OCI-LY7 (cell line): ENCODE results near the gene GATAD1. TPM values are rescaled to one million over a fixed set of nuclear protein-coding genes. Genes with fewer than 3 reads are reported as not detected.

Experiments used
- BruUV-seq: library from RNA; stranded (reverse); fragments of 400-500 nt; replicated peaks from 2 replicates; lab custom pipeline; 2021; lab: Mats Ljungman, UMichigan
- CTCF ChIA-PET: fragments of 300-600 bp; sonication (Branson Sonifier 250); formaldehyde crosslinking; loops from one replicate; lab custom pipeline; 2022; ENCODE audit warnings: antibody characterized with exemption; ENCODE audit not compliant: unreplicated experiment; lab: Charles Lee
- POLR2A ChIA-PET: fragments of 300-600 bp; sonication (Branson Sonifier 250); formaldehyde crosslinking; loops from one replicate; lab custom pipeline; 2022; ENCODE audit warnings: antibody characterized with exemption; lab: Charles Lee
- DNase-seq: peaks from one replicate; pipeline ENCODE4 v3.0.0-alpha.2; 2015; ENCODE audit warnings: low spot score
- H2AFZ ChIP-seq: fragments of 200-600 bp; sonication (generic), shearing (Covaris generic); 2 replicates; pipeline ENCODE4 v1.6.1; 2014; ENCODE audit warnings: mild to moderate bottlenecking, antibody characterized with exemption, low read length, moderate library complexity
- H3K27ac ChIP-seq: fragments of 200-600 bp; sonication (generic); 2 replicates; pipeline ENCODE4 v1.5.1; 2014; ENCODE audit warnings: mixed run types, low read depth, mild to moderate bottlenecking, moderate library complexity, low read length, inconsistent platforms; ENCODE audit not compliant: poor library complexity, severe bottlenecking
- H3K36me3 ChIP-seq: fragments of 200-600 bp; sonication (generic); 2 replicates; pipeline ENCODE4 v1.6.1; 2014; ENCODE audit warnings: mild to moderate bottlenecking, antibody characterized with exemption, low read length, moderate library complexity, mixed read lengths; ENCODE audit not compliant: insufficient read depth
- H3K4me1 ChIP-seq: fragments of 200-600 bp; sonication (generic); 2 replicates; pipeline ENCODE4 v1.5.1; 2014; ENCODE audit warnings: mild to moderate bottlenecking, low read length; ENCODE audit not compliant: insufficient read depth, poor library complexity, severe bottlenecking
- H3K4me2 ChIP-seq: fragments of 200-600 bp; sonication (generic); 2 replicates; pipeline ENCODE4 v1.6.1; 2014; ENCODE audit warnings: mild to moderate bottlenecking, low read length
- H3K4me3 ChIP-seq: fragments of 200-600 bp; sonication (generic); 2 replicates; pipeline ENCODE4 v1.5.1; 2014; ENCODE audit warnings: mild to moderate bottlenecking, low read depth, low read length; ENCODE audit not compliant: poor library complexity, severe bottlenecking
- H3K79me2 ChIP-seq: fragments of 200-600 bp; sonication (generic); 2 replicates; pipeline ENCODE4 v1.6.1; 2016; ENCODE audit warnings: low read depth, mild to moderate bottlenecking, low read length, moderate library complexity, mixed read lengths; ENCODE audit not compliant: insufficient read depth
- H3K9me2 ChIP-seq: fragments of 200-600 bp; sonication (generic); 2 replicates; pipeline ENCODE4 v1.6.1; 2016; ENCODE audit warnings: mild to moderate bottlenecking, low read length, mixed read lengths; ENCODE audit not compliant: insufficient read depth
- H3K9me3 ChIP-seq: fragments of 200-600 bp; sonication (generic); 2 replicates; pipeline ENCODE4 v1.6.1; 2014; ENCODE audit warnings: mild to moderate bottlenecking, mixed run types, low read length, mixed read lengths
- H4K20me1 ChIP-seq: fragments of 200-600 bp; sonication (generic); 2 replicates; pipeline ENCODE4 v1.6.1; 2014; ENCODE audit warnings: mild to moderate bottlenecking, antibody characterized with exemption, low read length, moderate library complexity, mixed read lengths; ENCODE audit not compliant: insufficient read depth
- EZH2phosphoT487 ChIP-seq: fragments of 200-600 bp; sonication (generic); IDR thresholded peaks from 2 replicates; pipeline ENCODE4 v1.6.1; 2018; ENCODE audit warnings: low read depth, borderline replicate concordance, mild to moderate bottlenecking, mixed run types, antibody characterized with exemption, low read length, moderate library complexity, mixed read lengths
- intact Hi-C: fragments of 100-400 bp; cut with micrococcal nuclease; formaldehyde crosslinking; loops from one replicate; pipeline ENCODE4 v1.10.0; 2022; ENCODE audit not compliant: unreplicated experiment
- total RNA-seq, 2 experiments: library from RNA; depleted of rRNA in 1 of 2; stranded (reverse); fragments of >200 nt in 1 of 2; shearing (Covaris generic) in 1 of 2; gene quantifications; 2 replicates each; pipeline ENCODE4 v1.2.3, GENCODE V29; 2014 to 2022
- TF ChIP-seq, protein P1 (sequence below): fragments of 200-600 bp; sonication (generic); conservative IDR thresholded peaks from 2 replicates; pipeline ENCODE4 v1.5.1; 2014; ENCODE audit warnings: mild to moderate bottlenecking, antibody characterized with exemption, low read length, moderate library complexity, mixed read lengths

Gene GATAD1
- total RNA-seq, 2 experiments from 2014 or later: 19.6 to 37.9 TPM

DNA sequence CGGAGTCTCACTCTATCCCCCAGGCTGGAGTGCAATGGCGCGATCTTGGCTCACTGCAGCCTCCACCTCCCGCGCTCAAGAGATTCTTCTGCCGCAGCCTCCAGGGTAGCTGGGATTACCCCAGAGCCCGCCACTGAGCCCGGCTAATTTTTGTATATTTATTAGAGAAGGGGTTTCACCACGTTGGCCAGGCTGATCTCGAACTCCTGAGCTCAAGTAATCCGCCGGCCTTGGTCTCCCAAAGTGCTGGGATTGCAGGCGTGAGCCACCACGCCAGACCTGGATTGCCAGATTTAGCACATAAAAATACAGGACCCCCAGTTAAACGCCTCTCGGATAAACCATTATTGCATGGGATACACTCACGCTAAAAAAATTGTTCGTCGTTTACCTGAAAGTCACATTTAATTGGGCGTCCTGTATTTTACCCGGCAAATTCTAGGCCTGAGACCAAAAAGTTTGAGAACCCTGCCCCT, 375 bp upstream of the GATAD1 start:
- POLR2A ChIA-PET: interaction anchor here (0.6 to 5.0 kb wide), 11 partner anchors 12 to 618 kb away, joined by 3 to 26 read pairs (median 3); partner anchors contain the start of genes AKAP9 and MTERF1
- Histone ChIP-seq H4K20me1 (no peaks in the 10 kb centered on the region), H3K9me2 (no peaks in the 10 kb centered on the region), H3K79me2 (no peaks in the 10 kb centered on the region), H3K9me3 (no peaks in the 10 kb centered on the region), H3K36me3 (peaks cover 22% of the 10 kb centered on the region), H3K4me1 (peaks cover 5% of the 10 kb centered on the region), H3K4me2 (peak overlapping the region; percentile 84), H3K4me3 (peak overlapping the region; percentile 90), H2AFZ (peak overlapping the region; percentile 95), H3K27ac (peak overlapping the region; percentile 68)
- no TSS peak for BruUV-seq
- CTCF ChIA-PET: interaction anchor here (1.7 to 1.9 kb wide), 2 partner anchors 22 to 82 kb away, joined by 6 to 8 read pairs; partner anchors contain the start of gene RBM48
- DNase-seq: no peak
- TF ChIP-seq, protein P1, sequence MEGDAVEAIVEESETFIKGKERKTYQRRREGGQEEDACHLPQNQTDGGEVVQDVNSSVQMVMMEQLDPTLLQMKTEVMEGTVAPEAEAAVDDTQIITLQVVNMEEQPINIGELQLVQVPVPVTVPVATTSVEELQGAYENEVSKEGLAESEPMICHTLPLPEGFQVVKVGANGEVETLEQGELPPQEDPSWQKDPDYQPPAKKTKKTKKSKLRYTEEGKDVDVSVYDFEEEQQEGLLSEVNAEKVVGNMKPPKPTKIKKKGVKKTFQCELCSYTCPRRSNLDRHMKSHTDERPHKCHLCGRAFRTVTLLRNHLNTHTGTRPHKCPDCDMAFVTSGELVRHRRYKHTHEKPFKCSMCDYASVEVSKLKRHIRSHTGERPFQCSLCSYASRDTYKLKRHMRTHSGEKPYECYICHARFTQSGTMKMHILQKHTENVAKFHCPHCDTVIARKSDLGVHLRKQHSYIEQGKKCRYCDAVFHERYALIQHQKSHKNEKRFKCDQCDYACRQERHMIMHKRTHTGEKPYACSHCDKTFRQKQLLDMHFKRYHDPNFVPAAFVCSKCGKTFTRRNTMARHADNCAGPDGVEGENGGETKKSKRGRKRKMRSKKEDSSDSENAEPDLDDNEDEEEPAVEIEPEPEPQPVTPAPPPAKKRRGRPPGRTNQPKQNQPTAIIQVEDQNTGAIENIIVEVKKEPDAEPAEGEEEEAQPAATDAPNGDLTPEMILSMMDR: no peak; the same call in 1 of the 2 replicates
- no peak for TF ChIP-seq EZH2phosphoT487
- intact Hi-C loops: loop anchor here (1.0 to 5.0 kb wide), 5 partner anchors 23 to 617 kb away; partner anchors contain the start of genes ANKIB1, CYP51A1, KRIT1 and MTERF1

DNA sequence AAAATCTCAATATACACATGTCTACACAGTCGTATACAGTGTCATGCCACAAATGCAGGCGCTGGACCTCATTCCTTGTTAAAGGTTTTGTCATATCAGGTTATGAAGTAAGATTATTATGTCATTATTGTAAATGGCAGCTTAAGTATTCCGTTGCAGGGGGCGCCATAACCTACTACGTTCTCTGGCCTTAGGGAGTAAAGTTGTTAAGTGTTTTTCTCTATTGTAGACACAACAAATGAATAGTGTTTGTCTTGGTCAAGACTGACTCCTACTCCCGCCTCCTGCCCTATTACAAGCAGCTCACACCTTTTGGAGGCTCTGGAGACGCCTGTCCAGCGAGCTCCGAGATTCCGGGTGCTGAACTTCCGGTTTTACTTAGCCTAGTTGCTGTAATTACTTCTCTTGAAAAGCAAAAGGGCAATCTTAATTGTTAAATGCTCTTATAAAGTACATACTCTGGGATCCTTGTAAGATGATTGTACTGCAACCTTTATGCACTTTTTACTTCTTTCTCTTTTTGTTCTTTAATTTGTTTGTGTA, 994 bp downstream of the GATAD1 start:
- peak overlapping the region; percentile 95 for H2AFZ ChIP-seq
- no peaks in the 10 kb centered on the region for H3K79me2 ChIP-seq
- TF ChIP-seq EZH2phosphoT487: no peak
- TF ChIP-seq, protein P1: peak; percentile 84
- peaks cover 5% of the 10 kb centered on the region for H3K4me1 ChIP-seq
- peak; percentile 70 for DNase-seq
- peak overlapping the region; percentile 68 for H3K27ac ChIP-seq
- no peaks in the 10 kb centered on the region for H4K20me1 ChIP-seq
- CTCF ChIA-PET: interaction anchor here (1.1 to 1.7 kb wide), 2 partner anchors 41 to 80 kb away, joined by 3 to 6 read pairs; partner anchors contain the start of gene RBM48
- H3K9me3 ChIP-seq: no peaks in the 10 kb centered on the region
- intact Hi-C loops: loop anchor here (5.0 kb wide), 1 partner anchor 201 kb away; the partner anchor contains the start of genes ANKIB1 and KRIT1
- POLR2A ChIA-PET: interaction anchor here (0.7 to 5.0 kb wide), 14 partner anchors 8 to 619 kb away, joined by 3 to 26 read pairs (median 3); partner anchors contain the start of genes AKAP9, CYP51A1, MTERF1 and PEX1
- H3K36me3 ChIP-seq: peaks cover 27% of the 10 kb centered on the region
- H3K9me2 ChIP-seq: no peaks in the 10 kb centered on the region
- no TSS peak for BruUV-seq
- peak overlapping the region; percentile 84 for H3K4me2 ChIP-seq
- peak overlapping the region; percentile 90 for H3K4me3 ChIP-seq
